Measurements from ENCODE around the gene KIF6.

The KIF6 gene

DNA sequence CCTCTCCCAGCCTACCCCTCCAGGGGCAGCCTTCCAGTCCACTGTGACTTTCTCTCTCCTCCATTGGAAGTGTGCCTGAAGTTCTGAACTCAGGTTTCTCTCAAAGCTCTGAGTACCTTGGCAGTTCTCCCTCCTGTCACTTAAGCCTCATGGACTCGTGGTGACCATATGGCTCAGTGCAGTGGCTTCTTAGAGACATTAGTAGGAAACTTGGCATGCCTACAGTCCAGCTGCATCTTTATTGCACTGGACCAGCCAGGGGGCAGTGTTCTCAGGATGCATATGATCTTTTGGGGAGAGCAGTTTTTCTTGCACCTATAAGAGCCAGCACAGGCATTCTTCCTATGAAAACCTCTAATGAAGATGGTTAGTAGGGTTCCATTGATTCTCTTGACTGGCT is 355.2 kb downstream of the KIF6 start:
- no peak for DNase-seq (ENCODE audit: low spot score)
- TF ChIP-seq, protein P1, sequence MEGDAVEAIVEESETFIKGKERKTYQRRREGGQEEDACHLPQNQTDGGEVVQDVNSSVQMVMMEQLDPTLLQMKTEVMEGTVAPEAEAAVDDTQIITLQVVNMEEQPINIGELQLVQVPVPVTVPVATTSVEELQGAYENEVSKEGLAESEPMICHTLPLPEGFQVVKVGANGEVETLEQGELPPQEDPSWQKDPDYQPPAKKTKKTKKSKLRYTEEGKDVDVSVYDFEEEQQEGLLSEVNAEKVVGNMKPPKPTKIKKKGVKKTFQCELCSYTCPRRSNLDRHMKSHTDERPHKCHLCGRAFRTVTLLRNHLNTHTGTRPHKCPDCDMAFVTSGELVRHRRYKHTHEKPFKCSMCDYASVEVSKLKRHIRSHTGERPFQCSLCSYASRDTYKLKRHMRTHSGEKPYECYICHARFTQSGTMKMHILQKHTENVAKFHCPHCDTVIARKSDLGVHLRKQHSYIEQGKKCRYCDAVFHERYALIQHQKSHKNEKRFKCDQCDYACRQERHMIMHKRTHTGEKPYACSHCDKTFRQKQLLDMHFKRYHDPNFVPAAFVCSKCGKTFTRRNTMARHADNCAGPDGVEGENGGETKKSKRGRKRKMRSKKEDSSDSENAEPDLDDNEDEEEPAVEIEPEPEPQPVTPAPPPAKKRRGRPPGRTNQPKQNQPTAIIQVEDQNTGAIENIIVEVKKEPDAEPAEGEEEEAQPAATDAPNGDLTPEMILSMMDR (IDR thresholded peaks at IDR 0.05), result no peak
- no peak overlapping the region for H3K4me3 ChIP-seq
- no peak overlapping the region for H3K27ac ChIP-seq

DNA sequence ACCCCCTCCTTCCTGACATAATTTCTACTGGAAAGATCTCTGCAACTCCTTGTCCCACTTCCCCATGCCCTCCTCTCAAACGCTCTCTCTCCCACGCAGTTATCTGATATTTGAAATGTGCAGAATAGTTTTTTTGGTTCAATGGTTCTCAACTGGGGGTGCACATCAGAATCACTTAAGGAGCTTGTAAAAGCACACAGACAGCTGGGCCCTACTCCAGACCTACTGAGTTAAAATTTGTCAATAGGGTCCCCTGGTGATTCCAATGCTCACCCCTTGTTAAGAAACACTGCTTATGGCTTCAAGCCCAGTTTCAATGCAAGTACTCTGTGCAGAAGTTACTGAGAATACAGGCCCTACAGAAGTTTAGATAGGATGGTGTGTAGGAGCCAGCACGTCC is 357.5 kb downstream of the KIF6 start:
- H3K27ac ChIP-seq, result no peak overlapping the region
- TF ChIP-seq, protein P1 (IDR thresholded peaks at IDR 0.05), result no peak
- DNase-seq (ENCODE audit: low spot score), result no peak
- no peak overlapping the region for H3K4me3 ChIP-seq

DNA sequence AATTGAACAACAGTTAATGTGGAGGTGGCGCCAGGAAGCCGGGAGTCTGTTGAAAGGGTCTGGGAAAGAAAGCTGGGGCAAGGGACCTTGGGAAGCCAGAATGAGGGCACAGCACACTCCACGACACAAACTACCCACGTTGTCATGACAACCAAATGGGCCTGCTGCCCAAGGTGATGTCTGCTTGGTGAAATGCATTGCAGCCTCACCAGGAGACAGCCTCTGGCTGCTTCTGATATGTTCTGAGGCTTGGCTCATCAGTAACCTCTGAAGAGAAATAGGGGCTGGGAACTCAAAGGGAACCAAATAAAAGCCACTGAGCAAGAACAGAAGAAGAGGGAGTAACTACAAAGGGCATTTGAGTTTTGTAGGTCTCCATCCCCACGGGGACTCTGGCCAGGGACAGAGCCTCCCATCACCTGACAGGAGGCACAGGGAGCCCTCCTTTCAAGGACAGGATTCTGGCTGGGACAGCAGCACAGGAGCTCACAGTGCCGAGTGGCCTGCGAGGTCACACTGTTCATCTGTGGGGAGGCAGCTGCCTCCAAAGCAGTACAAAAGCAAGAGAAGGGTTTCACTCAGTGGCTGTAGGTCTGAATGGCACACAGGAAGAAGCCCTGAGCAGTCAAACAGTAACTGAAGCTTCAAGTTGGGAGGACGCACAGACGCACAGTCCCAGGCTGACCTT is 358.1 kb downstream of the KIF6 start:
- H3K4me3 ChIP-seq, result no peak overlapping the region
- DNase-seq (ENCODE audit: low spot score), result no peak
- H3K27ac ChIP-seq, result no peak overlapping the region
- TF ChIP-seq, protein P1 (IDR thresholded peaks at IDR 0.05), result no peak

DNA sequence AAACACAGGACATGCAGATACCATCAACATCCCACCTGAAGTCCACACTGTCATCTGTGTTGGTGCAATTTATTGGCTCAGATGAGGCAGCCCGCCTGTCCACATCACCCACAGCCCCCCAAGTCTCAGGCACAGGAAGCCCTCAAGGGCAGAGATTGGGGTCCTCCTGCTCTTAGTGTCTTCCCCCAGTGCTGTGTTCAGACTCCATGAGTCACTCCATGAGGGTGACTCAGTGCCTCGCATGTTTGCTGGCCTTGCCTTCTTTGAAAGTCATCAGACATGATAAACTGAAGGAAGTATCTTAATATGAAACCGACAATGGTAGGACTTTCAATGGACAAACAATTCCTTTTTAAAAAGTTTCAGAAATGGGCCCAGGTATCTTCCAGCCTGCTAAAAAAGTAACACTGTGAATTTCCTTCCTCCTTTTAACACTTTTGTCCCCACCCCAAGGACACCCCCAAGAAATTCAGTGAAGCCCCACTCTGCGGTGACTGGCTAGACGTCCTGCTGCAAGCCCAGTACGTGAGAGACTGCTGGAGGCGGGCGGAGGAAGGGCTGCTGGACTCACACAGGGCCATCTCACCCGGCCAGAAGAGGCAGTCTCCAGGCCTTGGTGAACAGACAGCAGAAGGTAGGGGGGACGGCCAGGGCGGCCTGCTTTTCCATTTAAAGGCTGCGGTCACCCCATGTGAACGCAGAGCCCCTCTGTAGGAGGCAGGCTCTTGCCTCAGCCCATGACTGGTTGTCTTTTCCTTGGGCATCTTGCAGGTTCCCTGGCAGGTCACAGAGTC is 359.7 kb downstream of the KIF6 start:
- no peak overlapping the region for H3K27ac ChIP-seq
- TF ChIP-seq, protein P1 (IDR thresholded peaks at IDR 0.05), result no peak
- DNase-seq (ENCODE audit: low spot score), result peak; percentile 57

DNA sequence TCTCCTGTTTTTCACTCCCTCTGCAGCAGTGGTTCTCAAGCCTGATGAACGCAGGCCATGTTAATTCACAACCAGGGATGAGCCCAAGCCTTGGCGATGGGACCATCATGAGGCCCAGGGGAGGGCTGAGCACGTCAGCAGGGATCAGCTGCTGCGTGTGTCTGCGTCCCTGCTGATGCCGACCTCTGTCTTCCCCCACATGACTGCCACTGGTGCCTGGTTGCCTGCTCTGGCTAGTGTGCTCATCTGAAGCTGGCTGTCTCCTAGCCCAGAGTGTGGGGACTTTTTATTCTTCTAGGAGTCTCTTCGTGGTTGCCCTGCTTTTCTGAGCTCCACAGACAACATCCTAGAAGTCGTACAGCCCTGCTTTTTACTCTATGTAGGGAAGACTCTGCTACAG is 361.9 kb downstream of the KIF6 start:
- no peak overlapping the region for H3K4me3 ChIP-seq
- no peak overlapping the region for H3K27ac ChIP-seq
- TF ChIP-seq, protein P1 (IDR thresholded peaks at IDR 0.05), result no peak

More for the DNA sequence above, 359.7 kb downstream of the KIF6 start:
- H3K4me3 ChIP-seq, result no peak overlapping the region

DNA sequence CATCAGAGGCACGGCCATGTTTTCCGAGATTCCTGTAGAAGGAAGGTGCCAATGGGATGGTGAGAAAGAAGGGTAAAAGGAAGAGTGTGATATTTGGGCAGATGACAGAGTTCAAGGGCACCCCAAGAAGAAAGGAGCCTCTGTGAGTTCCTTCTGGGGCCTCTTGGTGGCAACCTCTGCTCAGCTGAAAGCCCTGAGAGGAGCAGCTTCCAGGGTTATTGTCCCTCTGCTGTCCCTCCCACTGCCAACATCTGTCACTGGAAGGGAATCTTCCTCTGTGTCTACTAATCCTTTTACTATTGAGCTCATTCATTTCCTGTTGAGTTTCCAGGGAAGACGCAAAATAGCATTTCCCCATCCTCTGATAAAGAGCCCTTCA is 362.7 kb downstream of the KIF6 start:
- Histone ChIP-seq H3K27ac (no peak overlapping the region), H3K4me3 (no peak overlapping the region)
- DNase-seq (ENCODE audit: low spot score), result no peak
- TF ChIP-seq, protein P1 (IDR thresholded peaks at IDR 0.05), result no peak

More for the DNA sequence above, 361.9 kb downstream of the KIF6 start:
- DNase-seq (ENCODE audit: low spot score), result no peak
